Endothelial cell of umbilical vein (primary cell): ENCODE results near the gene GCGR. TPM values are rescaled to one million over a fixed set of nuclear protein-coding genes. Genes with fewer than 3 reads are reported as not detected.
"Not testable (repeated sequence)": the region's sequence is repeated elsewhere in the genome, so short reads cannot be mapped to it uniquely, and the experiment has no call there.

Experiments
- BruUV-seq: library from RNA; stranded (reverse); fragments of 400-500 nt; replicated peaks from 2 replicates; lab custom pipeline; 2021; lab: Mats Ljungman, UMichigan
- CTCF ChIA-PET: fragments of 300-600, 350-600 bp; sonication (Branson Sonifier 250); formaldehyde crosslinking; loops from one replicate; lab custom pipeline; 2021; ENCODE audit warnings: antibody characterized with exemption, inconsistent platforms; lab: Charles Lee
- POLR2A ChIA-PET: fragments of 300-600, 350-600 bp; sonication (Branson Sonifier 250); formaldehyde crosslinking; loops from one replicate; lab custom pipeline; 2021; ENCODE audit warnings: antibody characterized with exemption, inconsistent platforms; lab: Charles Lee
- DNase-seq: peaks from one replicate; pipeline ENCODE4 v3.0.0-alpha.2; 2011; ENCODE audit warnings: low read depth, low spot score
- FAIRE-seq: peaks from 2 replicates; lab custom pipeline; 2011; peaks lifted over from hg19 to GRCh38; lab: Jason Lieb, UNC
- H2AFZ ChIP-seq: 2 replicates; pipeline ENCODE4 v1.6.0; 2012; ENCODE audit warnings: low read depth, low read length, control low read depth, inconsistent platforms
- H3K27ac ChIP-seq: 2 replicates; pipeline ENCODE4 v1.5.1; 2011; ENCODE audit warnings: low read depth, mild to moderate bottlenecking, control low read depth, low read length, moderate library complexity; ENCODE audit not compliant: insufficient read depth
- H3K27me3 ChIP-seq, 2 experiments: 2 replicates each; pipeline versions ENCODE4 v1.6.0 to v1.6.1; 2011; ENCODE audit warnings: low read length in 2 of 2, mixed read lengths in 1 of 2; ENCODE audit not compliant: control insufficient read depth in 2 of 2, insufficient read depth in 2 of 2
- H3K36me3 ChIP-seq, 2 experiments: 2 replicates in 1 of 2; 3 replicates in 1 of 2; pipeline ENCODE4 v1.5.1; 2011; ENCODE audit warnings: low read length in 2 of 2, mild to moderate bottlenecking in 1 of 2, moderate library complexity in 1 of 2; ENCODE audit not compliant: control insufficient read depth in 2 of 2, insufficient read depth in 2 of 2; ENCODE audit errors: extremely low read depth in 1 of 2
- H3K4me1 ChIP-seq: 3 replicates; pipeline ENCODE4 v1.5.1; 2011; ENCODE audit warnings: mild to moderate bottlenecking, low read length; ENCODE audit not compliant: control insufficient read depth, insufficient read depth; ENCODE audit errors: extremely low read depth
- H3K4me2 ChIP-seq: 2 replicates; pipeline ENCODE4 v1.6.1; 2011; ENCODE audit warnings: low read length, control low read depth, mixed read lengths; ENCODE audit not compliant: insufficient read depth
- H3K4me3 ChIP-seq, 3 experiments: fragments of 200-600 bp in 1 of 3; sonication (generic), shearing (Covaris generic) in 1 of 3; replicated peaks in 1 of 3; 2 replicates each; pipeline ENCODE4 v1.5.1; 2011 to 2016; ENCODE audit warnings: control low read depth in 3 of 3, low read length in 3 of 3, mild to moderate bottlenecking in 2 of 3, inconsistent platforms in 1 of 3, low read depth in 1 of 3, moderate library complexity in 1 of 3; ENCODE audit not compliant: insufficient read depth in 1 of 3
- H3K79me2 ChIP-seq: 2 replicates; pipeline ENCODE4 v1.6.0; 2012; ENCODE audit warnings: low read length, inconsistent platforms; ENCODE audit not compliant: control insufficient read depth, insufficient read depth
- H3K9ac ChIP-seq: replicated peaks from 2 replicates; pipeline ENCODE3; 2011; ENCODE audit warnings: low read length, control low read depth; ENCODE audit not compliant: insufficient read depth; ENCODE audit errors: extremely low read depth
- H3K9me1 ChIP-seq: replicated peaks from 3 replicates; pipeline ENCODE4 v1.6.0; 2011; ENCODE audit warnings: mild to moderate bottlenecking, low read length; ENCODE audit not compliant: control insufficient read depth, insufficient read depth; ENCODE audit errors: extremely low read depth
- H3K9me3 ChIP-seq: replicated peaks from 2 replicates; pipeline ENCODE4 v1.5.1; 2012; ENCODE audit warnings: low read length, inconsistent platforms; ENCODE audit not compliant: control insufficient read depth, insufficient read depth
- H4K20me1 ChIP-seq: replicated peaks from 2 replicates; pipeline ENCODE3; 2011; ENCODE audit warnings: mild to moderate bottlenecking, low read length; ENCODE audit not compliant: control insufficient read depth, insufficient read depth; ENCODE audit errors: extremely low read depth
- CTCF ChIP-seq, 2 donors: IDR thresholded peaks; 1 replicate in 1 of 2; 2 replicates in 1 of 2; pipeline ENCODE4 v1.5.1; 2011; ENCODE audit warnings: low read length in 2 of 2, mild to moderate bottlenecking in 2 of 2, moderate library complexity in 2 of 2, control low read depth in 1 of 2, inconsistent platforms in 1 of 2, low read depth in 1 of 2; ENCODE audit not compliant: insufficient read depth in 1 of 2; ENCODE audit errors: extremely low read depth in 1 of 2
- EZH2 ChIP-seq: IDR thresholded peaks from 2 replicates; pipeline ENCODE4 v1.6.1; 2012; ENCODE audit warnings: borderline replicate concordance, low read depth, mild to moderate bottlenecking, moderate library complexity, low read length, inconsistent platforms; ENCODE audit not compliant: severe bottlenecking
- FOS ChIP-seq: IDR thresholded peaks from 2 replicates; pipeline ENCODE4 v1.6.1; 2011; ENCODE audit warnings: mild to moderate bottlenecking, low read length, moderate library complexity, borderline replicate concordance; ENCODE audit not compliant: insufficient read depth
- GATA2 ChIP-seq: IDR thresholded peaks from 2 replicates; pipeline ENCODE4 v1.7.0; 2011; ENCODE audit warnings: low read depth, mild to moderate bottlenecking, moderate library complexity, mixed read lengths, low read length; ENCODE audit not compliant: insufficient read length, insufficient read depth
- JUN ChIP-seq: IDR thresholded peaks from 2 replicates; pipeline ENCODE4 v1.6.1; 2011; ENCODE audit warnings: borderline replicate concordance, low read depth; ENCODE audit not compliant: insufficient read length, insufficient read depth
- MYC ChIP-seq: IDR thresholded peaks from one replicate; pipeline ENCODE4 v1.6.1; 2011; ENCODE audit warnings: mild to moderate bottlenecking, low read depth, low read length
- POLR2A ChIP-seq: IDR thresholded peaks from 2 replicates; pipeline ENCODE4 v1.6.1; 2012; ENCODE audit warnings: low read depth, mild to moderate bottlenecking, control low read depth, low read length
- POLR2AphosphoS5 ChIP-seq: IDR thresholded peaks from 2 replicates; pipeline ENCODE4 v1.6.1; 2012; ENCODE audit warnings: low read depth, mild to moderate bottlenecking, control low read depth, low read length, moderate library complexity; ENCODE audit not compliant: insufficient read depth
- dilution Hi-C: fragments of 300-500 bp; cut with MboI; formaldehyde crosslinking; loops from one replicate; pipeline ENCODE4 v1.15.0; 2019; ENCODE audit warnings: low sequenced_read_pairs; ENCODE audit not compliant: extremely low pct_ligation_motif_present
- intact Hi-C: fragments of 100-400 bp; cut with micrococcal nuclease; formaldehyde crosslinking; loops from one replicate; pipeline ENCODE4 v1.10.0; 2022
- polyA plus RNA-seq, 4 experiments: library from polyadenylated mRNA; depleted of rRNA in 3 of 4; stranded (reverse) in 3 of 4; unstranded in 1 of 4; fragments of >200 nt; gene quantifications; 2 replicates each; pipeline versions ENCODE4 v1.2.1 to v1.2.3, GENCODE V29; 2011 to 2012; ENCODE audit warnings: missing spikeins in 1 of 4
- total RNA-seq: library from RNA; stranded (reverse); gene quantifications from 2 replicates; pipeline ENCODE4 v1.2.3, GENCODE V29; 2021
- TF ChIP-seq, protein P1 (sequence below): IDR thresholded peaks from 2 replicates; pipeline ENCODE4 v1.6.1; 2011; ENCODE audit not compliant: insufficient read depth, insufficient read length

The GCGR gene
- total and polyA plus RNA-seq, 2 donors (not counting 3 experiments of a cell fraction or from before 2014, with no cell fraction given), result not detected

DNA sequence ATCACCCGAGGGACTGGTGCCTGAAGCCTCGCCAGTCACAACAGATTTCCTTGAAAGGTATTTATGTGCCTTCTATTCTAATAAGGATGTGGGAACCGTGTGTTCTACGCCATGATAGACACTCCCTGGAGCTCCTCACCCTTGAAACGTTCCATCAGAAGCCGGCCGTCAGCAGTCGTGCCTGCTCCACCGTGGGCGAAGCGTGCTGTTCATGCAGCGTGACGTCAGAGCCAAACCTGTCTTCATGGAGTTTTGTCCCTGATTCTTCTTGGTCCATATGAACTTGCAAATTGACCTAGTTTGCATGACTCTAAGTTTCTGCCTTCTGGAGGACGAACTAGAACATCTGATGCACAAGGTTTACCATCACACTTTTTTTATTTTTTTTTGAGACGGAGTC lies 35.4 kb downstream of the GCGR start:
- intact Hi-C loops (no loop called here), dilution Hi-C loops (no loop called here)
- BruUV-seq, result no TSS peak
- ChIA-PET POLR2A (no interaction called here), CTCF (interaction anchor here (0.8 kb wide), 1 partner anchor 33 kb away, joined by 3 read pairs; no protein-coding TSS in a partner anchor)
- Histone ChIP-seq H3K9me1 (no peaks in the 10 kb centered on the region), H3K27me3 (no peaks in the 10 kb centered on the region), H3K4me2 (no peak overlapping the region), H3K9ac (no peak overlapping the region), H4K20me1 (no peaks in the 10 kb centered on the region), H3K9me3 (no peaks in the 10 kb centered on the region), H3K36me3 (peaks cover 6 to 16% of the 10 kb centered on the region in 2 experiments), H3K4me1 (no peaks in the 10 kb centered on the region), H3K4me3 (no peak overlapping the region), H2AFZ (no peak overlapping the region), H3K79me2 (no peaks in the 10 kb centered on the region), H3K27ac (no peak overlapping the region)
- DNase-seq (no peak), FAIRE-seq (no peak)
- TF ChIP-seq GATA2 (no peak), CTCF (IDR thresholded peaks at IDR 0.05; ENCODE audit: extremely low read depth in 1 of 2, insufficient read depth in 1 of 2, low read depth in 1 of 2, low read length in 2 of 2) (no peak), JUN (no peak), MYC (no peak), EZH2 (no peak), POLR2AphosphoS5 (no peak), POLR2A (no peak), FOS (no peak)
- TF ChIP-seq, protein P1, sequence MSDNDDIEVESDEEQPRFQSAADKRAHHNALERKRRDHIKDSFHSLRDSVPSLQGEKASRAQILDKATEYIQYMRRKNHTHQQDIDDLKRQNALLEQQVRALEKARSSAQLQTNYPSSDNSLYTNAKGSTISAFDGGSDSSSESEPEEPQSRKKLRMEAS, result no peak

DNA sequence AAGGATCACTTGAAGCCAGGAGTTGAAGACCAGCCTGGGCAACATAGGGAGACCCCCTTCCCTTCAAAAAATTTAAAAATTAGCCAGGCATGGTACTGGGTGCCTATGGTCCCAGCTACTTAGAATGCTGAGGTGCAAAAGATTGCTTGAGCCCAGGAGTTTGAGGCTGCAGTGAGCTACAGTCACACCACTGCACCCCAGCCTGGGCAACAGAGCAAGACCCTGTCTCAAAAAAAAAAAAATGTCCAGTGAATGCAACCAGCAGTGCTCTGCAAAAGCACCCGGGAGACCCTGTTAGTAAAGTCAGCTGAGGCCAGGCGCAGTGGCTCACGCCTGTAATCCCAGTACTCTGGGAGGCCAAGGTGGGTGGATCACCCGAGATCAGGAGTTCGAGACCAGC lies 36.1 kb downstream of the GCGR start:
- H3K9me3 ChIP-seq, H4K20me1 ChIP-seq, H3K4me2 ChIP-seq, H3K4me1 ChIP-seq, CTCF ChIA-PET, H2AFZ ChIP-seq, intact Hi-C loops, H3K27me3 ChIP-seq, dilution Hi-C loops, H3K27ac ChIP-seq, POLR2A ChIA-PET, H3K9ac ChIP-seq, FAIRE-seq, DNase-seq, BruUV-seq, H3K79me2 ChIP-seq, H3K9me1 ChIP-seq, H3K4me3 ChIP-seq: not testable (repeated sequence)
- peaks cover 13 to 24% of the 10 kb centered on the region in 2 experiments for H3K36me3 ChIP-seq
